PC-3 (cell line): ENCODE results near the gene ZBTB7A. TPM values are rescaled to one million over a fixed set of nuclear protein-coding genes. Genes with fewer than 3 reads are reported as not detected.
A peak's percentile ranks its signal among the peaks of the same experiment; 100 is the strongest.

ENCODE experiments used
- ATAC-seq: fragments of 200-7000 bp; cut with Tn5 transposase; 2 replicates; pipeline ENCODE4 v1.9.1; 2020; ENCODE audit warnings: mild to moderate bottlenecking, moderate library complexity
- BruUV-seq: library from RNA; stranded (reverse); fragments of 400-500 nt; replicated peaks from 2 replicates; lab custom pipeline; 2021; lab: Mats Ljungman, UMichigan
- CTCF ChIA-PET: fragments of 300-600 bp; sonication (Branson Sonifier 250); formaldehyde crosslinking; loops from one replicate; lab custom pipeline; 2022; ENCODE audit warnings: antibody characterized with exemption; lab: Charles Lee
- POLR2A ChIA-PET: fragments of 300-600 bp; sonication (Branson Sonifier 250); formaldehyde crosslinking; loops from one replicate; lab custom pipeline; 2022; ENCODE audit warnings: antibody characterized with exemption; ENCODE audit not compliant: unreplicated experiment; lab: Charles Lee
- DNase-seq: peaks from one replicate; pipeline ENCODE4 v3.0.0-alpha.2; 2015
- H2AFZ ChIP-seq: fragments of 300-600 bp; sonication (generic); 2 replicates; pipeline ENCODE4 v1.6.0; 2016; ENCODE audit warnings: antibody characterized with exemption, low read length
- H3F3A ChIP-seq: fragments of 300-600 bp; sonication (generic); one replicate; pipeline ENCODE4 v1.6.0; 2017; ENCODE audit warnings: antibody characterized with exemption, low read length, control low read depth, mild to moderate bottlenecking; ENCODE audit not compliant: unreplicated experiment
- H3K27ac ChIP-seq: fragments of 300-600 bp; sonication (generic); 2 replicates; pipeline ENCODE4 v1.5.1; 2016; ENCODE audit warnings: mild to moderate bottlenecking, low read length
- H3K27me3 ChIP-seq: fragments of 300-600 bp; sonication (generic); 2 replicates; pipeline ENCODE4 v1.6.1; 2016; ENCODE audit warnings: low read length, mixed read lengths
- H3K36me3 ChIP-seq: fragments of 300-600 bp; sonication (generic); 2 replicates; pipeline ENCODE4 v1.6.1; 2016; ENCODE audit warnings: low read depth, mixed run types, low read length, mixed read lengths
- H3K4me1 ChIP-seq: fragments of 300-600 bp; sonication (generic); 2 replicates; pipeline ENCODE4 v1.5.1; 2016; ENCODE audit warnings: low read length; ENCODE audit not compliant: insufficient read depth
- H3K4me2 ChIP-seq: fragments of 300-600 bp; sonication (generic); 2 replicates; pipeline ENCODE4 v1.6.0; 2016; ENCODE audit warnings: low read length
- H3K4me3 ChIP-seq: fragments of 300-600 bp; sonication (generic); 2 replicates; pipeline ENCODE4 v1.5.1; 2016; ENCODE audit warnings: mild to moderate bottlenecking, low read length, mixed read lengths
- H3K79me2 ChIP-seq: fragments of 300-600 bp; sonication (generic); 2 replicates; pipeline ENCODE4 v1.6.1; 2017; ENCODE audit warnings: low read length, mixed read lengths
- H3K9ac ChIP-seq: fragments of 300-600 bp; sonication (generic); 2 replicates; pipeline ENCODE4 v1.6.0; 2016; ENCODE audit warnings: mild to moderate bottlenecking, low read length
- H3K9me2 ChIP-seq: fragments of 300-600 bp; sonication (generic); replicated peaks from 2 replicates; pipeline ENCODE4 v1.6.1; 2016; ENCODE audit warnings: mixed run types, low read length, mixed read lengths
- H3K9me3 ChIP-seq: fragments of 300-600 bp; sonication (generic); 2 replicates; pipeline ENCODE4 v1.6.1; 2016; ENCODE audit warnings: low read length, mixed read lengths
- H4K20me1 ChIP-seq: fragments of 300-600 bp; sonication (generic); 2 replicates; pipeline ENCODE4 v1.6.1; 2016; ENCODE audit warnings: low read length, mixed read lengths
- EZH2 ChIP-seq: fragments of 300-600 bp; sonication (generic); IDR thresholded peaks from one replicate; pipeline ENCODE4 v1.6.1; 2017; ENCODE audit warnings: antibody characterized with exemption, mild to moderate bottlenecking, low read length; ENCODE audit not compliant: unreplicated experiment
- EZH2phosphoT487 ChIP-seq: fragments of 300-600 bp; sonication (generic); IDR thresholded peaks from 2 replicates; pipeline ENCODE4 v1.6.1; 2018; ENCODE audit warnings: mild to moderate bottlenecking, antibody characterized with exemption, low read length, borderline replicate concordance
- intact Hi-C: fragments of 100-400 bp; cut with micrococcal nuclease; formaldehyde crosslinking; loops from 2 replicates; pipeline ENCODE4 v1.9.0; 2023
- total RNA-seq: library from RNA; depleted of rRNA; stranded (reverse); fragments of >200 nt; gene quantifications from 2 replicates; pipeline ENCODE4 v1.2.3, GENCODE V29; 2014
- TF ChIP-seq, protein P1 (sequence below): fragments of 300-600 bp; sonication (generic); conservative IDR thresholded peaks from 2 replicates; pipeline ENCODE4 v1.5.1; 2017; ENCODE audit warnings: antibody characterized with exemption, low read depth, mild to moderate bottlenecking, low read length

Gene ZBTB7A
- total RNA-seq, 1 experiment from 2014 or later, result 16.7 TPM

DNA sequence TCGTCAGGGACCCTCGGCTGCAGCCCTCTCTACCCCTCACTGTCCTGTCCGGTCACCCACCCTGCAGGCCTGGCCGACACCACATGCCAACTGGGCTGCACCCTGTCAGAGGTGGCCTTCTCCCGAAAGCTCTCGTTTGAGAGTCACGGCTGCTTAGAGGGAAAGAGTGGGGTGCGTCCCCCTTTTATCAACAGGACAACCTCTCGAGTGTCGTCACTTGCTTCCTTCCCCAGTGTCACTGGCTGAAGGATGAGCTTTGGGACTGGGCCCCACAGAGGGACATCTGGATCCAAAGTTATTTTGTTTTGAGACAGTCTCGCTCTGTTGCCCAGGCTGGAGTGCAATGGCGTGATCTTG lies 28.8 kb upstream of the ZBTB7A start:
- H3K4me1 ChIP-seq, result no peaks in the 10 kb centered on the region
- no peak overlapping the region for H3K4me2 ChIP-seq
- H3K9me3 ChIP-seq, result no peaks in the 10 kb centered on the region
- no TSS peak for BruUV-seq
- DNase-seq (no peak), ATAC-seq (no peak)
- H3K79me2 ChIP-seq, result no peaks in the 10 kb centered on the region
- no peak overlapping the region for H3K27ac ChIP-seq
- TF ChIP-seq EZH2 (no peak), EZH2phosphoT487 (no peak)
- TF ChIP-seq, protein P1, sequence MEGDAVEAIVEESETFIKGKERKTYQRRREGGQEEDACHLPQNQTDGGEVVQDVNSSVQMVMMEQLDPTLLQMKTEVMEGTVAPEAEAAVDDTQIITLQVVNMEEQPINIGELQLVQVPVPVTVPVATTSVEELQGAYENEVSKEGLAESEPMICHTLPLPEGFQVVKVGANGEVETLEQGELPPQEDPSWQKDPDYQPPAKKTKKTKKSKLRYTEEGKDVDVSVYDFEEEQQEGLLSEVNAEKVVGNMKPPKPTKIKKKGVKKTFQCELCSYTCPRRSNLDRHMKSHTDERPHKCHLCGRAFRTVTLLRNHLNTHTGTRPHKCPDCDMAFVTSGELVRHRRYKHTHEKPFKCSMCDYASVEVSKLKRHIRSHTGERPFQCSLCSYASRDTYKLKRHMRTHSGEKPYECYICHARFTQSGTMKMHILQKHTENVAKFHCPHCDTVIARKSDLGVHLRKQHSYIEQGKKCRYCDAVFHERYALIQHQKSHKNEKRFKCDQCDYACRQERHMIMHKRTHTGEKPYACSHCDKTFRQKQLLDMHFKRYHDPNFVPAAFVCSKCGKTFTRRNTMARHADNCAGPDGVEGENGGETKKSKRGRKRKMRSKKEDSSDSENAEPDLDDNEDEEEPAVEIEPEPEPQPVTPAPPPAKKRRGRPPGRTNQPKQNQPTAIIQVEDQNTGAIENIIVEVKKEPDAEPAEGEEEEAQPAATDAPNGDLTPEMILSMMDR, result no peak
- H3F3A ChIP-seq, result no peaks in the 10 kb centered on the region
- H3K27me3 ChIP-seq, result no peaks in the 10 kb centered on the region
- no peak overlapping the region for H2AFZ ChIP-seq
- H3K4me3 ChIP-seq, result no peak overlapping the region
- H3K9ac ChIP-seq, result no peak overlapping the region
- ChIA-PET POLR2A (no interaction called here), CTCF (interaction anchor here (0.5 kb wide), 1 partner anchor 108 kb away, joined by 6 read pairs; no protein-coding TSS in a partner anchor)
- intact Hi-C loops, result no loop called here
- H3K9me2 ChIP-seq, result no peaks in the 10 kb centered on the region
- H4K20me1 ChIP-seq, result no peaks in the 10 kb centered on the region
- no peaks in the 10 kb centered on the region for H3K36me3 ChIP-seq

DNA sequence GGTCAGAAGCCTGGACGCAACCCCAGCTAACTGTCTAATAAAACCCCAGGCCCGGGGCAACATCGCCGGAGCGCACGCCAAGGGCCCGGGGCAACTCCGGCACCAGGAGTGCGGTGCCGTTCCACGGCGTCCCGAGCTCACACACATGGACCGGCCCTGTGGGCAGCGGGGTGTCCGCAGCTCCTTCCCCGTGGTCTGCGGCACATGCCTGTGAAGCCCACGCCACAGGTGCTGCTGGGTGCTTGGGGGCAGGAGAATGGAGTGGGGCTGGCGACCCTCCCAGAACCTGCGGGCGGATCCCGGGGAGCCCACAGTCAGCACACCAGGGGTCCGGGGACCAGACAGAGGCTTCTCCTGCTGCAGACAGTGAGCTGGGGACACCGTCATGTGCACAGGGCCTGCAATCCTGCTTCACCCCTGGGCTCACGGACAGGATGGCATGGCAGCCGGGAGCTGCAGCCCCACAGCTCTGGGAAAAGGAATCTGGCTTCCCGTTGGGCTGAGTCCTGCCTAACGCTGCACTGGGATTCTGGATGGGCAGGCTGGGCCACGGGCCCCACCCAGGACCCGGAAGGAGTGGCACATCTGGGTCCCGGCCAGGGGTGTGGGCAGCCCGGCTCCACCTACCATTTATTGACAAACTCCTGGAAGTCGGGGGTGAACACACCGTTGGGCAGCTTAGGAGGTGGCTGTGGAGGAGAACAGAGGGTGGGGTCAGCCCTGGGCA lies 28.2 kb upstream of the ZBTB7A start:
- Histone ChIP-seq H2AFZ (no peak overlapping the region), H3K9ac (no peak overlapping the region), H3K9me3 (no peaks in the 10 kb centered on the region), H3K4me3 (no peak overlapping the region), H3K4me1 (no peaks in the 10 kb centered on the region), H3K4me2 (no peak overlapping the region), H4K20me1 (no peaks in the 10 kb centered on the region), H3K9me2 (no peaks in the 10 kb centered on the region), H3K27ac (no peak overlapping the region), H3K27me3 (no peaks in the 10 kb centered on the region), H3K36me3 (no peaks in the 10 kb centered on the region), H3K79me2 (no peaks in the 10 kb centered on the region), H3F3A (no peaks in the 10 kb centered on the region)
- intact Hi-C loops, result no loop called here
- peak; percentile 42 for ATAC-seq
- ChIA-PET CTCF (no interaction called here), POLR2A (no interaction called here)
- DNase-seq, result no peak
- no peak for TF ChIP-seq EZH2
- BruUV-seq, result no TSS peak

DNA sequence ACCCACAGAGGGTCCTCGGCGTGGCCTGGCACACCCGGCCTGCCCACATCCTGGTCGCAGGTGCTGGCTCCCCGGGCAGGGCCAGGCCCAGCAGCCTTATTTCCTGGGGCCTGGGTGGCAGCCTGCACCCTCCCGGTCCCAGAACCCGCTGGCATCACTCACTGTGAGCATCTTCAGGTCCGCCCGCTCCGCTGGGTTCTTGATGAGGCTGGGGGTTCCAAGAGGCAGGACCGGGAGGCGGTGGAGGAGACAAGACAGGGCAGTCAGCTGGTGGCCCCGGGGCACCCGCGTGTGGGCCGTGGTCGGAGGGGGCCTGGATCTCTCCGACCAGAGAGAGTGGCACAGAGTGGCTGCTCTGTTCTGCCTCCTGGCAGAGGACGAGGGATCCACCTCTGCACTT lies 27.6 kb upstream of the ZBTB7A start:
- intact Hi-C loops, result no loop called here
- ChIA-PET POLR2A (no interaction called here), CTCF (no interaction called here)
- no peak overlapping the region for H3K27ac ChIP-seq
- H4K20me1 ChIP-seq, result no peaks in the 10 kb centered on the region
- no peaks in the 10 kb centered on the region for H3K4me1 ChIP-seq
- no peak overlapping the region for H3K4me2 ChIP-seq
- DNase-seq (no peak), ATAC-seq (no peak)
- H2AFZ ChIP-seq, result no peak overlapping the region
- BruUV-seq, result no TSS peak
- no peaks in the 10 kb centered on the region; the same call in 1 of the 2 replicates for H3K36me3 ChIP-seq
- H3K9me3 ChIP-seq, result no peaks in the 10 kb centered on the region
- no peaks in the 10 kb centered on the region for H3K9me2 ChIP-seq
- no peaks in the 10 kb centered on the region for H3K79me2 ChIP-seq
- no peaks in the 10 kb centered on the region for H3K27me3 ChIP-seq
- no peak overlapping the region for H3K4me3 ChIP-seq
- no peaks in the 10 kb centered on the region for H3F3A ChIP-seq
- TF ChIP-seq, protein P1, result no peak
- TF ChIP-seq EZH2, result no peak
- TF ChIP-seq EZH2phosphoT487, result no peak
- H3K9ac ChIP-seq, result no peak overlapping the region
